ENCODE data around the gene TRIM33. TPM values are rescaled to one million over a fixed set of nuclear protein-coding genes. Genes with fewer than 3 reads are reported as not detected.

TRIM33 gene
- total and polyA plus RNA-seq, 2 of the 13 experiments (the other 11 are each of a cell fraction or from before 2014, with no cell fraction given), result 35.5 to 42.2 TPM

DNA sequence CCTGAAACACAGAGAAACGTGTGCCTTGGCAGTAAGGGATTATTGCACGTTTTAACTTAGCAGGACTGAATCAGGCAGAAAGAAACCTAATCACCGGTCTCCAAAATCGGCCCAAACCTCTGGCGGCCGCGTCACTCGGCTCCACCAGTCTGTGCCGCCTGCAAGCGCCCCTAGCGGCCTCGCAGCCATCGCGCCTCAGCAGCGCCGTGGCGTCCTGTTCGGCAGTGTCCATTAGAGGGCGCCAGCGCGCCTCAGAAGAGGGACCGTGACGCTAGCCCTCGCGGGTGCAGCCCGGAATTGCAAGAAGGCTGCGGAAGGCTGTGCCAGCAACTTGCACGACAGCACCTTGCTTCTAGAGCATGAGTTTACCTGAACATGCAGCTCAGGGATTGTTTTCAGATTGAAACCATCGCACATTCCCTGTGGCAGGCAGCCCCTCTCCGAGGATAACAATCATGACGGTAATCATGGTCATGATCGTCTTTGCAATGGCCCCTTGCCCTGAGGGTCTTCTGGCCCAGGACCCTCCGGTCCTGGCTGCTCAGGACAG, 164.4 kb downstream of the TRIM33 start (continued):
- peak; percentile 33; the same call in 1 of the 2 replicates for TF ChIP-seq PHF20 (CRISPR knock-in tag; IDR thresholded peaks at IDR 0.05)
- no peak for TF ChIP-seq ZNF775 (CRISPR knock-in tag; IDR thresholded peaks at IDR 0.05; ENCODE audit: borderline replicate concordance)
- TF ChIP-seq CBFB (CRISPR knock-in tag; IDR thresholded peaks at IDR 0.05), result peak; percentile 71; the same call in 1 of the 2 replicates
- TF ChIP-seq, protein P1, sequence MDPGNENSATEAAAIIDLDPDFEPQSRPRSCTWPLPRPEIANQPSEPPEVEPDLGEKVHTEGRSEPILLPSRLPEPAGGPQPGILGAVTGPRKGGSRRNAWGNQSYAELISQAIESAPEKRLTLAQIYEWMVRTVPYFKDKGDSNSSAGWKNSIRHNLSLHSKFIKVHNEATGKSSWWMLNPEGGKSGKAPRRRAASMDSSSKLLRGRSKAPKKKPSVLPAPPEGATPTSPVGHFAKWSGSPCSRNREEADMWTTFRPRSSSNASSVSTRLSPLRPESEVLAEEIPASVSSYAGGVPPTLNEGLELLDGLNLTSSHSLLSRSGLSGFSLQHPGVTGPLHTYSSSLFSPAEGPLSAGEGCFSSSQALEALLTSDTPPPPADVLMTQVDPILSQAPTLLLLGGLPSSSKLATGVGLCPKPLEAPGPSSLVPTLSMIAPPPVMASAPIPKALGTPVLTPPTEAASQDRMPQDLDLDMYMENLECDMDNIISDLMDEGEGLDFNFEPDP (CRISPR knock-in tag; conservative IDR thresholded peaks at IDR 0.05), result no peak
- TF ChIP-seq, protein P2, sequence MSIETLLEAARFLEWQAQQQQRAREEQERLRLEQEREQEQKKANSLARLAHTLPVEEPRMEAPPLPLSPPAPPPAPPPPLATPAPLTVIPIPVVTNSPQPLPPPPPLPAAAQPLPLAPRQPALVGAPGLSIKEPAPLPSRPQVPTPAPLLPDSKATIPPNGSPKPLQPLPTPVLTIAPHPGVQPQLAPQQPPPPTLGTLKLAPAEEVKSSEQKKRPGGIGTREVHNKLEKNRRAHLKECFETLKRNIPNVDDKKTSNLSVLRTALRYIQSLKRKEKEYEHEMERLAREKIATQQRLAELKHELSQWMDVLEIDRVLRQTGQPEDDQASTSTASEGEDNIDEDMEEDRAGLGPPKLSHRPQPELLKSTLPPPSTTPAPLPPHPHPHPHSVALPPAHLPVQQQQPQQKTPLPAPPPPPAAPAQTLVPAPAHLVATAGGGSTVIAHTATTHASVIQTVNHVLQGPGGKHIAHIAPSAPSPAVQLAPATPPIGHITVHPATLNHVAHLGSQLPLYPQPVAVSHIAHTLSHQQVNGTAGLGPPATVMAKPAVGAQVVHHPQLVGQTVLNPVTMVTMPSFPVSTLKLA (IDR thresholded peaks at IDR 0.05), result no peak
- 0 out of 2 replicates have a peak, but pooled peaks have one; percentile 30 for TF ChIP-seq ZNF629 (CRISPR knock-in tag; conservative IDR thresholded peaks at IDR 0.05)
- TF ChIP-seq, protein P3, sequence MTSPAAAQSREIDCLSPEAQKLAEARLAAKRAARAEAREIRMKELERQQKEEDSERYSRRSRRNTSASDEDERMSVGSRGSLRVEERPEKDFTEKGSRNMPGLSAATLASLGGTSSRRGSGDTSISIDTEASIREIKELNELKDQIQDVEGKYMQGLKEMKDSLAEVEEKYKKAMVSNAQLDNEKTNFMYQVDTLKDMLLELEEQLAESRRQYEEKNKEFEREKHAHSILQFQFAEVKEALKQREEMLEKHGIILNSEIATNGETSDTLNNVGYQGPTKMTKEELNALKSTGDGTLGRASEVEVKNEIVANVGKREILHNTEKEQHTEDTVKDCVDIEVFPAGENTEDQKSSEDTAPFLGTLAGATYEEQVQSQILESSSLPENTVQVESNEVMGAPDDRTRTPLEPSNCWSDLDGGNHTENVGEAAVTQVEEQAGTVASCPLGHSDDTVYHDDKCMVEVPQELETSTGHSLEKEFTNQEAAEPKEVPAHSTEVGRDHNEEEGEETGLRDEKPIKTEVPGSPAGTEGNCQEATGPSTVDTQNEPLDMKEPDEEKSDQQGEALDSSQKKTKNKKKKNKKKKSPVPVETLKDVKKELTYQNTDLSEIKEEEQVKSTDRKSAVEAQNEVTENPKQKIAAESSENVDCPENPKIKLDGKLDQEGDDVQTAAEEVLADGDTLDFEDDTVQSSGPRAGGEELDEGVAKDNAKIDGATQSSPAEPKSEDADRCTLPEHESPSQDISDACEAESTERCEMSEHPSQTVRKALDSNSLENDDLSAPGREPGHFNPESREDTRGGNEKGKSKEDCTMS (CRISPR knock-in tag; conservative IDR thresholded peaks at IDR 0.05), result 0 out of 2 replicates have a peak, but pooled peaks have one; percentile 57
- no peak for TF ChIP-seq MAFG (CRISPR knock-in tag; IDR thresholded peaks at IDR 0.05)
- TF ChIP-seq, protein P4, sequence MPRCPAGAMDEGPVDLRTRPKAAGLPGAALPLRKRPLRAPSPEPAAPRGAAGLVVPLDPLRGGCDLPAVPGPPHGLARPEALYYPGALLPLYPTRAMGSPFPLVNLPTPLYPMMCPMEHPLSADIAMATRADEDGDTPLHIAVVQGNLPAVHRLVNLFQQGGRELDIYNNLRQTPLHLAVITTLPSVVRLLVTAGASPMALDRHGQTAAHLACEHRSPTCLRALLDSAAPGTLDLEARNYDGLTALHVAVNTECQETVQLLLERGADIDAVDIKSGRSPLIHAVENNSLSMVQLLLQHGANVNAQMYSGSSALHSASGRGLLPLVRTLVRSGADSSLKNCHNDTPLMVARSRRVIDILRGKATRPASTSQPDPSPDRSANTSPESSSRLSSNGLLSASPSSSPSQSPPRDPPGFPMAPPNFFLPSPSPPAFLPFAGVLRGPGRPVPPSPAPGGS (CRISPR knock-in tag; IDR thresholded peaks at IDR 0.05), result peak; percentile 70
- no peak; the same call in 1 of the 2 replicates for TF ChIP-seq SP5 (CRISPR knock-in tag; IDR thresholded peaks at IDR 0.05; ENCODE audit: borderline replicate concordance, low read depth)
- TF ChIP-seq MYNN (CRISPR knock-in tag; IDR thresholded peaks at IDR 0.05; ENCODE audit: low read depth), result no peak
- TF ChIP-seq ZNF292 (CRISPR knock-in tag; IDR thresholded peaks at IDR 0.05; ENCODE audit: borderline replicate concordance, low read depth), result no peak
- TF ChIP-seq MTA1 (CRISPR knock-in tag; IDR thresholded peaks at IDR 0.05; ENCODE audit: borderline replicate concordance), result peak; percentile 72; the same call in 1 of the 2 replicates
- TF ChIP-seq ZC3H13 (CRISPR knock-in tag; IDR thresholded peaks at IDR 0.05), result no peak
- TF ChIP-seq TSC22D2 (CRISPR knock-in tag; IDR thresholded peaks at IDR 0.05; ENCODE audit: borderline replicate concordance), result 0 out of 2 replicates have a peak, but pooled peaks have one; percentile 52
- TF ChIP-seq, protein P5, sequence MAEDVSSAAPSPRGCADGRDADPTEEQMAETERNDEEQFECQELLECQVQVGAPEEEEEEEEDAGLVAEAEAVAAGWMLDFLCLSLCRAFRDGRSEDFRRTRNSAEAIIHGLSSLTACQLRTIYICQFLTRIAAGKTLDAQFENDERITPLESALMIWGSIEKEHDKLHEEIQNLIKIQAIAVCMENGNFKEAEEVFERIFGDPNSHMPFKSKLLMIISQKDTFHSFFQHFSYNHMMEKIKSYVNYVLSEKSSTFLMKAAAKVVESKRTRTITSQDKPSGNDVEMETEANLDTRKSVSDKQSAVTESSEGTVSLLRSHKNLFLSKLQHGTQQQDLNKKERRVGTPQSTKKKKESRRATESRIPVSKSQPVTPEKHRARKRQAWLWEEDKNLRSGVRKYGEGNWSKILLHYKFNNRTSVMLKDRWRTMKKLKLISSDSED (CRISPR knock-in tag; IDR thresholded peaks at IDR 0.05), result no peak
- no peak for TF ChIP-seq SMAD3 (CRISPR knock-in tag; IDR thresholded peaks at IDR 0.05)
- no peak for TF ChIP-seq CBX1 (IDR thresholded peaks at IDR 0.05; ENCODE audit: low read depth)
- 0 out of 2 replicates have a peak, but pooled peaks have one; percentile 63 for TF ChIP-seq ZBTB7A (CRISPR knock-in tag; IDR thresholded peaks at IDR 0.05)
- peak; percentile 65; the same call in 1 of the 2 replicates for TF ChIP-seq ZSCAN9 (CRISPR knock-in tag; IDR thresholded peaks at IDR 0.05; ENCODE audit: borderline replicate concordance)
- TF ChIP-seq FOXA1 (IDR thresholded peaks at IDR 0.05), result no peak
- TF ChIP-seq FOXA1 (CRISPR knock-in tag; IDR thresholded peaks at IDR 0.05), result peak; percentile 37; the same call in 1 of the 2 replicates
- TF ChIP-seq KLF16 (CRISPR knock-in tag; IDR thresholded peaks at IDR 0.05), result no peak; a peak in 1 of 4 replicates
